K562 (cell line): ENCODE measurements around the gene ARID3A.

Experiments
- EZH2 ChIP-seq: IDR thresholded peaks from 2 replicates; pipeline ENCODE4 v1.6.1; 2012; ENCODE audit warnings: low read depth, mild to moderate bottlenecking, inconsistent platforms, low read length, borderline replicate concordance
- ZNF274 ChIP-seq: IDR thresholded peaks from 2 replicates; pipeline ENCODE4 v1.6.1; 2011; ENCODE audit warnings: low read depth, mild to moderate bottlenecking, low read length, moderate library complexity, borderline replicate concordance
- TF ChIP-seq, protein P1 (sequence below), 2 experiments: IDR thresholded peaks; 2 replicates each; pipeline ENCODE4 v1.6.1; 2011; ENCODE audit warnings: borderline replicate concordance in 1 of 2, control low read depth in 1 of 2, low read depth in 1 of 2, low read length in 1 of 2, mild to moderate bottlenecking in 1 of 2, mixed read lengths in 1 of 2, moderate library complexity in 1 of 2; ENCODE audit not compliant: insufficient read depth in 1 of 2, insufficient read length in 1 of 2, poor library complexity in 1 of 2, severe bottlenecking in 1 of 2; ENCODE audit errors: extremely low read depth in 1 of 2
- TF ChIP-seq, protein P2 (sequence below), 3 experiments: IDR thresholded peaks in 2 of 3; conservative IDR thresholded peaks in 1 of 3; 2 replicates each; pipeline ENCODE4 v1.5.1; 2011 to 2012; ENCODE audit warnings: low read length in 3 of 3, mild to moderate bottlenecking in 3 of 3, control low read depth in 2 of 3, improper control_type of control experiment in 1 of 3, inconsistent platforms in 1 of 3, low read depth in 1 of 3, mixed read lengths in 1 of 3, moderate library complexity in 1 of 3; ENCODE audit not compliant: insufficient read depth in 2 of 3

DNA sequence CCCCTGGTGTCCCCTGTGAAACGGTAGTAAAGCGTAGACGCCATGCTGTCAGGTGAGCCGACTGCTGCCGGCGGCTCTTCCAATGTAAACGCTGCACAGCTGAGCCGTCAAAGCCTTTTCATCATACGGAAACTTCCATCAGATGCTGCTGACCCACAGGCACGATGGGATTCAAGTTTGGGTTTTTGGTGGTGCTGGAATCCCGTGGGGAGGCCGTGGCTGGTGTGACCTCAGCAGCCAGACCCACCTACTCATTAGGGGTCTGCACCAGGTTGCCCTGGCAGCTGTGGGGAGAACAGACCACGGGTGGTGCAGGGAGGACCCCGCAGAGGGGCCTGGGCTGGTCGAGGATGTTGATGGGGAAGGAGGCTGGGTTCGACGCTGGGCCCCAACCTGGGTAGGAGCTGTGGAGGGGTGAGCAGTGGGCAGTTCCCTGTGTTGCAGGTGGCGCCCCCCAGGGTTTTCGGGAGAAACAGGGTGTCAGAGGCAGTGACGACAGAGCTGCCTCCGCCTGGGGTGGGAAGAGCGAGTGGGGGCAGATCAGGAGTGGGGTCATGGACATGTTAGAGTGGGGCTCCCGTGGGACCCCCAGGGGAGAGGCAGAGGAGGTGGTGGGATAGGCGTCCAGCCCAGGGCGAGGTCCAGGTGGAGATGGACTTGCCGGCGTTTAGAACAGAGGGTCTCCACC lies 81.0 kb downstream of the ARID3A start:
- TF ChIP-seq EZH2 (no peak), ZNF274 (no peak)
- TF ChIP-seq, protein P1, sequence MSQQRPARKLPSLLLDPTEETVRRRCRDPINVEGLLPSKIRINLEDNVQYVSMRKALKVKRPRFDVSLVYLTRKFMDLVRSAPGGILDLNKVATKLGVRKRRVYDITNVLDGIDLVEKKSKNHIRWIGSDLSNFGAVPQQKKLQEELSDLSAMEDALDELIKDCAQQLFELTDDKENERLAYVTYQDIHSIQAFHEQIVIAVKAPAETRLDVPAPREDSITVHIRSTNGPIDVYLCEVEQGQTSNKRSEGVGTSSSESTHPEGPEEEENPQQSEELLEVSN (IDR thresholded peaks at IDR 0.05; ENCODE audit: borderline replicate concordance in 1 of 2, extremely low read depth in 1 of 2, insufficient read depth in 1 of 2, insufficient read length in 1 of 2, low read depth in 1 of 2, low read length in 1 of 2, poor library complexity in 1 of 2, severe bottlenecking in 1 of 2): no peak
- TF ChIP-seq, protein P2, sequence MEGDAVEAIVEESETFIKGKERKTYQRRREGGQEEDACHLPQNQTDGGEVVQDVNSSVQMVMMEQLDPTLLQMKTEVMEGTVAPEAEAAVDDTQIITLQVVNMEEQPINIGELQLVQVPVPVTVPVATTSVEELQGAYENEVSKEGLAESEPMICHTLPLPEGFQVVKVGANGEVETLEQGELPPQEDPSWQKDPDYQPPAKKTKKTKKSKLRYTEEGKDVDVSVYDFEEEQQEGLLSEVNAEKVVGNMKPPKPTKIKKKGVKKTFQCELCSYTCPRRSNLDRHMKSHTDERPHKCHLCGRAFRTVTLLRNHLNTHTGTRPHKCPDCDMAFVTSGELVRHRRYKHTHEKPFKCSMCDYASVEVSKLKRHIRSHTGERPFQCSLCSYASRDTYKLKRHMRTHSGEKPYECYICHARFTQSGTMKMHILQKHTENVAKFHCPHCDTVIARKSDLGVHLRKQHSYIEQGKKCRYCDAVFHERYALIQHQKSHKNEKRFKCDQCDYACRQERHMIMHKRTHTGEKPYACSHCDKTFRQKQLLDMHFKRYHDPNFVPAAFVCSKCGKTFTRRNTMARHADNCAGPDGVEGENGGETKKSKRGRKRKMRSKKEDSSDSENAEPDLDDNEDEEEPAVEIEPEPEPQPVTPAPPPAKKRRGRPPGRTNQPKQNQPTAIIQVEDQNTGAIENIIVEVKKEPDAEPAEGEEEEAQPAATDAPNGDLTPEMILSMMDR (IDR thresholded peaks at IDR 0.05 in 2 of 3, conservative IDR thresholded peaks at IDR 0.05 in 1 of 3; ENCODE audit: insufficient read depth in 2 of 3, low read depth in 1 of 3, low read length in 3 of 3): peak in 1 of 3 experiments; percentile 5; a peak in 1 of 6 replicates
